BLaER1 (cell line): ENCODE measurements around the gene KCTD5.
"Not testable (repeated sequence)": the region's sequence is repeated elsewhere in the genome, so short reads cannot be mapped to it uniquely, and the experiment has no call there.

Experiments used
- H3K27ac ChIP-seq: shearing (Covaris generic); formaldehyde crosslinking; 2 replicates; pipeline ENCODE4 v1.8.1; 2022
- H3K27me3 ChIP-seq: shearing (Covaris generic); formaldehyde crosslinking; 2 replicates; pipeline ENCODE4 v1.8.1; 2022
- H3K36me3 ChIP-seq: shearing (Covaris generic); formaldehyde crosslinking; 2 replicates; pipeline ENCODE4 v1.8.1; 2022
- H3K4me1 ChIP-seq: shearing (Covaris generic); formaldehyde crosslinking; 2 replicates; pipeline ENCODE4 v1.8.1; 2022
- H3K4me2 ChIP-seq: shearing (Covaris generic); formaldehyde crosslinking; 2 replicates; pipeline ENCODE4 v1.8.1; 2022
- H3K4me3 ChIP-seq: shearing (Covaris generic); formaldehyde crosslinking; 2 replicates; pipeline ENCODE4 v1.8.1; 2022
- H3K9ac ChIP-seq: shearing (Covaris generic); formaldehyde crosslinking; 2 replicates; pipeline ENCODE4 v1.8.1; 2022
- H3K9me3 ChIP-seq: shearing (Covaris generic); formaldehyde crosslinking; 2 replicates; pipeline ENCODE4 v1.8.1; 2022
- H4K20me1 ChIP-seq: shearing (Covaris generic); formaldehyde crosslinking; 2 replicates; pipeline ENCODE4 v1.8.1; 2022
- Cebpa-rat ChIP-seq: shearing (Covaris generic); IDR thresholded peaks from 2 replicates; pipeline ENCODE4 v1.8.1; 2022

The KCTD5 gene

GRCh38 chr16:2716948-2717347 lies 34.6 kb downstream of the KCTD5 start:
- peaks cover 38% of the 10 kb centered on the region for H4K20me1 ChIP-seq
- H3K4me1 ChIP-seq: peaks cover 79% of the 10 kb centered on the region
- H3K27me3 ChIP-seq: no peaks in the 10 kb centered on the region
- no peak overlapping the region for H3K9ac ChIP-seq
- H3K4me3 ChIP-seq: no peak overlapping the region
- no peaks in the 10 kb centered on the region for H3K36me3 ChIP-seq
- peak overlapping the region; percentile 61 for H3K4me2 ChIP-seq
- H3K9me3 ChIP-seq: no peaks in the 10 kb centered on the region
- no peak for TF ChIP-seq Cebpa-rat
- no peak overlapping the region for H3K27ac ChIP-seq

GRCh38 chr16:2717383-2718263 lies 35.3 kb downstream of the KCTD5 start:
- H3K4me1 ChIP-seq: peaks cover 76% of the 10 kb centered on the region
- no peak overlapping the region for H3K27ac ChIP-seq
- no peaks in the 10 kb centered on the region for H3K36me3 ChIP-seq
- no peak for TF ChIP-seq Cebpa-rat
- H3K9me3 ChIP-seq: no peaks in the 10 kb centered on the region
- peaks cover 31% of the 10 kb centered on the region for H4K20me1 ChIP-seq
- no peak overlapping the region for H3K4me3 ChIP-seq
- H3K9ac ChIP-seq: peak overlapping the region; percentile 29; the same call in 1 of the 2 replicates
- no peaks in the 10 kb centered on the region for H3K27me3 ChIP-seq
- peak overlapping the region; percentile 61 for H3K4me2 ChIP-seq

- H3K27me3 ChIP-seq: no peaks in the 10 kb centered on the region
These were observed 37.2 kb downstream of the KCTD5 start for GRCh38 chr16:2719328-2720063.

GRCh38 chr16:2720064-2720457 lies 37.7 kb downstream of the KCTD5 start, which contains the start of gene PRSS27:
Gene PRSS27 (minus strand): TSS chr16:2720224. CDS start chr16:2720160, 64 bp downstream.
- Histone ChIP-seq H3K9me3 (no peaks in the 10 kb centered on the region), H3K36me3 (no peaks in the 10 kb centered on the region), H3K4me2 (peak within 1 kb of the TSS; percentile 86), H3K9ac (peak within 1 kb of the TSS; percentile 86), H3K4me1 (peaks cover 54% of the 10 kb centered on the region), H3K4me3 (peak within 1 kb of the TSS; percentile 69), H3K27ac (peak within 1 kb of the TSS; percentile 88), H3K27me3 (no peaks in the 10 kb centered on the region), H4K20me1 (peaks cover 12% of the 10 kb centered on the region)
- TF ChIP-seq Cebpa-rat: no peak

More at GRCh38 chr16:2719328-2720063, 37.2 kb downstream of the KCTD5 start:
- H3K4me1 ChIP-seq: peaks cover 60% of the 10 kb centered on the region
- H3K4me2 ChIP-seq: peak overlapping the region; percentile 86
- H3K9ac ChIP-seq: peak overlapping the region; percentile 86; the same call in 1 of the 2 replicates
- H3K36me3 ChIP-seq: no peaks in the 10 kb centered on the region
- no peak overlapping the region for H3K4me3 ChIP-seq
- H3K27ac ChIP-seq: peak overlapping the region; percentile 88; the same call in 1 of the 2 replicates
- peaks cover 18% of the 10 kb centered on the region for H4K20me1 ChIP-seq
- no peak for TF ChIP-seq Cebpa-rat
- no peaks in the 10 kb centered on the region for H3K9me3 ChIP-seq

- H3K27me3 ChIP-seq: no peaks in the 10 kb centered on the region
- peak overlapping the region; percentile 88 for H3K27ac ChIP-seq
- no peaks in the 10 kb centered on the region for H3K36me3 ChIP-seq
- H3K4me1 ChIP-seq: peaks cover 45% of the 10 kb centered on the region
- peak overlapping the region; percentile 69 for H3K4me3 ChIP-seq
- H3K4me2 ChIP-seq: peak overlapping the region; percentile 86
- no peak for TF ChIP-seq Cebpa-rat
- H4K20me1 ChIP-seq: 0 out of 2 replicates have a peak, but pooled peaks cover 8% of the 10 kb centered on the region
- H3K9me3 ChIP-seq: no peaks in the 10 kb centered on the region
- H3K9ac ChIP-seq: peak overlapping the region; percentile 86
These were observed 38.7 kb downstream of the KCTD5 start for GRCh38 chr16:2720719-2721633.

GRCh38 chr16:2721634-2722173 lies 39.4 kb downstream of the KCTD5 start:
- H3K27ac ChIP-seq: peak overlapping the region; percentile 40

GRCh38 chr16:2724088-2724676 lies 41.9 kb downstream of the KCTD5 start:
- no peak overlapping the region for H3K9ac ChIP-seq
- no peak for TF ChIP-seq Cebpa-rat
- no peaks in the 10 kb centered on the region for H3K27me3 ChIP-seq
- H3K4me1 ChIP-seq: peaks cover 23% of the 10 kb centered on the region
- H4K20me1 ChIP-seq: no peaks in the 10 kb centered on the region
- H3K27ac ChIP-seq: no peak overlapping the region
- no peak overlapping the region for H3K4me2 ChIP-seq
- H3K36me3 ChIP-seq: no peaks in the 10 kb centered on the region
- no peaks in the 10 kb centered on the region for H3K9me3 ChIP-seq
- no peak overlapping the region for H3K4me3 ChIP-seq

More at GRCh38 chr16:2721634-2722173, 39.4 kb downstream of the KCTD5 start:
- not testable (repeated sequence) for H4K20me1 ChIP-seq, H3K36me3 ChIP-seq, H3K9me3 ChIP-seq, H3K27me3 ChIP-seq
- H3K4me1 ChIP-seq: peaks cover 38% of the 10 kb centered on the region
- H3K9ac ChIP-seq: peak overlapping the region; percentile 86; the same call in 1 of the 2 replicates
- peak overlapping the region; percentile 73 for H3K4me2 ChIP-seq
- peak overlapping the region; percentile 69 for H3K4me3 ChIP-seq

- TF ChIP-seq Cebpa-rat: no peak
- H3K9ac ChIP-seq: no peak overlapping the region
- H4K20me1 ChIP-seq: no peaks in the 10 kb centered on the region
- no peaks in the 10 kb centered on the region for H3K9me3 ChIP-seq
- no peaks in the 10 kb centered on the region for H3K27me3 ChIP-seq
- no peaks in the 10 kb centered on the region for H3K36me3 ChIP-seq
- no peak overlapping the region for H3K27ac ChIP-seq
- H3K4me2 ChIP-seq: no peak overlapping the region
- H3K4me3 ChIP-seq: no peak overlapping the region
- peaks cover 19% of the 10 kb centered on the region for H3K4me1 ChIP-seq
These were observed 42.6 kb downstream of the KCTD5 start for GRCh38 chr16:2724816-2725348.
